ENCODE measurements around the gene ANO10.
A peak's percentile ranks its signal among the peaks of the same experiment; 100 is the strongest.

The ANO10 gene

DNA sequence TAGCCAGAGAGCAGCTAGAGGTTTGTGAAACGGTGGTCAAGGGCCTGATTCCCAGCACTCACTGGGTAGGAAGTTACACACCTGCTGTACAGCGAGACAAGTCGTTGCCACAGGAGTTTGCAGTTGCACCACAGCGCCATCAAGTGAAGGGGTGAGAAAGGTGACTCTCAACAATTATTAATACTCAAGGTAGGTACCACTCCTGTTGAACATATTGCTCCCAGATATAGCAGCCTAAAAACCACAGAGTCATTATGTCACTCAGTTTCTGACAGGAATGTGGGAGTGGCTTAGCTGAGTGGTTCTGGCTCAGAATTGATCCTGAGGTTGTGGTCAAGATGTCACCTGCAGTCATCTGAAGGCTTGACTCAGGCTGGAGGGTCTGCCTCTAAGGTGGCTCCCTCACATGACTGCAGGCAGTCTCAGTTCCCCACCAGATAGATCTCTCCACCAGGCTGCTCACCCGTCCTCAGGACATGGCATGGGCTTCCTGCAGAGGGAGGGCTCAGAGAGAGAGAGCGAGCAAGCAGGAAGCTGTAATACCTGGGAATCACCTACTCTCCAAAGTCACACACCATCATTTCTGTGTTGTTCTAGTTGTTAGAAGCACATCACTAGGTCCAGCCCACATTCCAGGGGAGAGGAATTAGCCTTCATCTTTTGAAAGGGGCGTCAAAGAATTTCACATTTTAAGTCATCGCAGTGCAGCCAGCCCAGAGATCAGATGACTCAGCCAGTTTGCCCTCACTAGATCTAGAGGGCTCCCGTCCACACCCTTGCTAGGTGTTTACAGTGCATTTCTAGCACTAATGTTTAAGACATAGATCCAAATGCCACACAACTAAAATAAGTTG, 17.0 kb upstream of the ANO10 start:
- POLR2A ChIA-PET = no interaction called here
- CTCF ChIA-PET = interaction anchor here (0.9 to 1.3 kb wide), 2 partner anchors 17 to 57 kb away, joined by 3 read pairs; no protein-coding TSS in a partner anchor
- TF ChIP-seq, protein P1, sequence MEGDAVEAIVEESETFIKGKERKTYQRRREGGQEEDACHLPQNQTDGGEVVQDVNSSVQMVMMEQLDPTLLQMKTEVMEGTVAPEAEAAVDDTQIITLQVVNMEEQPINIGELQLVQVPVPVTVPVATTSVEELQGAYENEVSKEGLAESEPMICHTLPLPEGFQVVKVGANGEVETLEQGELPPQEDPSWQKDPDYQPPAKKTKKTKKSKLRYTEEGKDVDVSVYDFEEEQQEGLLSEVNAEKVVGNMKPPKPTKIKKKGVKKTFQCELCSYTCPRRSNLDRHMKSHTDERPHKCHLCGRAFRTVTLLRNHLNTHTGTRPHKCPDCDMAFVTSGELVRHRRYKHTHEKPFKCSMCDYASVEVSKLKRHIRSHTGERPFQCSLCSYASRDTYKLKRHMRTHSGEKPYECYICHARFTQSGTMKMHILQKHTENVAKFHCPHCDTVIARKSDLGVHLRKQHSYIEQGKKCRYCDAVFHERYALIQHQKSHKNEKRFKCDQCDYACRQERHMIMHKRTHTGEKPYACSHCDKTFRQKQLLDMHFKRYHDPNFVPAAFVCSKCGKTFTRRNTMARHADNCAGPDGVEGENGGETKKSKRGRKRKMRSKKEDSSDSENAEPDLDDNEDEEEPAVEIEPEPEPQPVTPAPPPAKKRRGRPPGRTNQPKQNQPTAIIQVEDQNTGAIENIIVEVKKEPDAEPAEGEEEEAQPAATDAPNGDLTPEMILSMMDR (IDR thresholded peaks at IDR 0.05; ENCODE audit: control extremely low read depth, extremely low read depth, low read depth, missing control alignments) = peak; percentile 27
- DNase-seq (ENCODE audit: extremely low spot score) = peak; percentile 28

DNA sequence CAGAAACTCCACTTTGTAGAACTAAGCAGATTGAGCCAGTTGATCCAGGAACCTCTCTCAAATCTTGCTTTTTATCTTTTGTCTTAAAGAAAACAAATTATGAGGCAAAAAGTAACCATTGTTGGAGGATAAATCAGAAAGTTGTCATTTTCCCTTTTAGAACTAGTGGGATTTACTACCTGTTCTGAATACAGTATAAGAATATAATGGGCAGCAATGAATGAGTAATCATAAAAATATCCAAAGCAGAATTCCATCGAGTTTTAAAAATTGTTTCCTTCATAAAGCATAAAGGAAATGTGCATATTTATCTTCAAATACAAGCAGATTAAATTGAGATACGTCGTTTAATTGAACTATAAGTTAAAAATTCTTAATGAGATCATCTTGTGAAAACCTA, 15.9 kb upstream of the ANO10 start:
- ChIA-PET POLR2A (no interaction called here), CTCF (no interaction called here)
- TF ChIP-seq, protein P1 (IDR thresholded peaks at IDR 0.05; ENCODE audit: control extremely low read depth, extremely low read depth, low read depth, missing control alignments) = no peak

DNA sequence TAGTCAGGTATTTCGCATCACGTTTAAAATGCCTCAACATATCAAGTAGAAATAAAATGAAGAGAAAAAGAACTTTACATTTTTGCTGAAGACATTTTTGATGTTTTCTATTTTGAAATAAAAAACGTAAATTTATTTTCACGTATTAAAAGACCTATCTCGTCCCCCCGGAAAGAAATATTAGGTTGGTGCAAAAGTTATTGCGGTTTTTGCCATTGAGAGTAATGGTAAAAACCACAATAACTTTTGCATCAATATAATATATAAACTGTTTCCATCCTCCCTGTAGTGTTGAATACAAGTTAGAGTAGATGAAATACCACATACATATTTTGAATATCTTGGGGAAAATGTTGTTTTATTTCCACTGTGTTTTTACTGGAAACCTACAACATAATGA, 11.2 kb upstream of the ANO10 start:
- no peak for DNase-seq (ENCODE audit: extremely low spot score)
- ChIA-PET POLR2A (no interaction called here), CTCF (interaction anchor here (0.8 kb wide), 1 partner anchor 13 kb away, joined by 3 read pairs; no protein-coding TSS in a partner anchor)
- TF ChIP-seq, protein P1 (IDR thresholded peaks at IDR 0.05; ENCODE audit: control extremely low read depth, extremely low read depth, low read depth, missing control alignments) = no peak

More for the DNA sequence above, 15.9 kb upstream of the ANO10 start:
- no peak for DNase-seq (ENCODE audit: extremely low spot score)

DNA sequence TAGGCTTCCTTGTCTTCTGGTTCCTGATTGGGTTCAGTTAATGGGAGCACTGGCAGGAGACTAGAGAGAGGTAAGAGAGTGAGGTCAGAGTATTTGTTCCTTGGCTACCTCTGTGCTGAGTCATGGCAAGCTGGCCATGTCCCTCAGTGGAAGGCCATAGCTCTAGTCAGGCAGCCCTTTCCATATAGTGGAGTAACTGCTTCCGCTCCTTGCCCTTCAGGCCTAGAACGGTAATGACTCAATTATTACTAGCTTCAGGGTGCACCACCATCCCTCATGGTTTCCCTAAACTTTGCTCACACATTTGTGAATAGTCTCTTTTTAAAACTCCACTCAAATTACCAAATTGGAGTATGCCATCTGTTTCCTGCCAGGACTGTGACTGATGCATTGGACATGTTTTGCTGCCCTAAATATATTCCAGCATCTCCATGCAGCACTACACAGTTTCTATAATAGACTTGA, 10.5 kb upstream of the ANO10 start:
- POLR2A ChIA-PET = no interaction called here
- DNase-seq (ENCODE audit: extremely low spot score) = no peak
- TF ChIP-seq, protein P1 (IDR thresholded peaks at IDR 0.05; ENCODE audit: control extremely low read depth, extremely low read depth, low read depth, missing control alignments) = no peak
- CTCF ChIA-PET = interaction anchor here (0.8 kb wide), 1 partner anchor 13 kb away, joined by 3 read pairs; no protein-coding TSS in a partner anchor

DNA sequence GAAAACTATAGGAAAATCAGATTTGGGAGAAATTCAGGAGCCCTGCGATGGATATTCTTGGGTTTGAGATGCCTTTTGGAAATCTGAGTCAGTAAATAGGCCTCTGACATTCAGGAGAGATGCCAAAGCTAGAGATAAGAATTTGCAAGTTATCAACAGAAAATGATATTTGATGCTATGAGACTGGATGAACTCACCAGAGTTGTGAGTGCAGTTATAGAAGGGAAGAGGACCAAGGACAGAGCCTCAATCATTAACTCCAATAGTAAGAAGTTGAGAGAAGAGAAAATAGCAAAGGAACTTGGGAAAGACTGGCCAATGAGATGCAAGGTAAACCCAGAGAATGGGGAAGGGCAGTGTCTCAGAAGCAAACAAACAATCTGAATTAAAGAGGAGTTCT, 7.9 kb upstream of the ANO10 start:
- ChIA-PET CTCF (interaction anchor here (1.0 kb wide), 1 partner anchor 572 kb away, joined by 3 read pairs; no protein-coding TSS in a partner anchor), POLR2A (no interaction called here)
- TF ChIP-seq, protein P1 (IDR thresholded peaks at IDR 0.05; ENCODE audit: control extremely low read depth, extremely low read depth, low read depth, missing control alignments) = no peak
- DNase-seq (ENCODE audit: extremely low spot score) = no peak

DNA sequence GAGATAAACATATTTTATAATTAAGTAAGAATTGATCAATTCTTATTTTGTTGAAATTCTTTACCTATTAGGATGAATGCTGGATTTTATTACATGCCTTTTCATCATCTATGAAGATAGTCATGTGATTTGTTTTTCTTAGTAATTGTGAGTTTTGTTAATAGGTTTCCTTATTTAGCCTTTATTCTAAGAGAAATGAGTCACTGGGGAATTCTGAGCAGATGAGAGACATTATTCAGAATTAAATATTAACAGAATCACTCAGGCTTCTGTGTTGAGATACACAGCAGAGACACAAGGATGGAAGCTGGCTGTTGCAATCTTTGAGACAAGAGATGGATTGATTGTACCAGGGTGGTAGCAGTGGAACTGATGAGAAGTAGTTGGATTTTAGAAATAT, 7.4 kb upstream of the ANO10 start:
- ChIA-PET POLR2A (no interaction called here), CTCF (no interaction called here)
- TF ChIP-seq, protein P1 (IDR thresholded peaks at IDR 0.05; ENCODE audit: control extremely low read depth, extremely low read depth, low read depth, missing control alignments) = no peak
- no peak for DNase-seq (ENCODE audit: extremely low spot score)
